HCT116 (cell line): Measurements from ENCODE around the gene ALDH9A1. TPM values are rescaled to one million over a fixed set of nuclear protein-coding genes. Genes with fewer than 3 reads are reported as not detected.

Experiments used
- ATAC-seq: fragments of 200-7000 bp; cut with Tn5 transposase; 2 replicates; pipeline ENCODE4 v1.9.1; 2020; ENCODE audit warnings: mild to moderate bottlenecking, moderate library complexity
- BruUV-seq: library from RNA; stranded (reverse); fragments of 400-500 nt; replicated peaks from 2 replicates; lab custom pipeline; 2021; lab: Mats Ljungman, UMichigan
- CTCF ChIA-PET: fragments of 300-600 bp; sonication (Branson Sonifier 250); formaldehyde crosslinking; loops from one replicate; lab custom pipeline; 2021; ENCODE audit warnings: antibody characterized with exemption; lab: Charles Lee
- POLR2A ChIA-PET: fragments of 300-600, 350-600 bp; sonication (Branson Sonifier 250); formaldehyde crosslinking; loops from one replicate; lab custom pipeline; 2021; ENCODE audit warnings: antibody characterized with exemption; lab: Charles Lee
- RAD21 ChIA-PET, 2 experiments: fragments of 300-600 bp; sonication (Branson Sonifier 250); formaldehyde crosslinking; loops; one replicate each; lab custom pipeline; 2023; ENCODE audit warnings: low total read pairs in 2 of 2; ENCODE audit not compliant: uncharacterized antibody in 2 of 2, unreplicated experiment in 2 of 2, low non-redundant PET in 1 of 2; lab: Charles Lee
- DNase-seq: peaks from one replicate; pipeline ENCODE4 v3.0.0-alpha.2; 2010; ENCODE audit warnings: low read depth, low spot score
- H2AFZ ChIP-seq: fragments of 200-600 bp; shearing (Covaris generic), sonication (generic); 2 replicates; pipeline ENCODE4 v1.6.1; 2017; ENCODE audit warnings: low read depth, mixed run types, mixed read lengths, antibody characterized with exemption, low read length; ENCODE audit not compliant: poor library complexity, severe bottlenecking
- H3K27ac ChIP-seq: 2 replicates; pipeline ENCODE4 v1.5.1; 2012; ENCODE audit warnings: low read depth, low read length
- H3K27me3 ChIP-seq: fragments of 200-600 bp; sonication (generic); 2 replicates; pipeline ENCODE4 v1.6.1; 2016; ENCODE audit warnings: mixed run types, low read length, mixed read lengths; ENCODE audit not compliant: insufficient read depth
- H3K36me3 ChIP-seq, 2 experiments: fragments of 200-500 bp in 1 of 2; fragments of 200-600 bp in 1 of 2; sonication (Bioruptor generic) in 1 of 2; sonication (generic) in 1 of 2; 2 replicates each; pipeline versions ENCODE4 v1.5.1 to v1.6.1; 2014 to 2016; ENCODE audit warnings: low read length in 2 of 2, inconsistent platforms in 1 of 2, mixed read lengths in 1 of 2, mixed run types in 1 of 2; ENCODE audit not compliant: insufficient read depth in 2 of 2, control insufficient read depth in 1 of 2
- H3K4me1 ChIP-seq, 2 experiments: fragments of 200-600 bp in 1 of 2; sonication (generic) in 1 of 2; 2 replicates each; pipeline versions ENCODE4 v1.5.1 to v1.6.1; 2012 to 2017; ENCODE audit warnings: low read length in 2 of 2, inconsistent platforms in 1 of 2, mild to moderate bottlenecking in 1 of 2, mixed read lengths in 1 of 2, mixed run types in 1 of 2, moderate library complexity in 1 of 2; ENCODE audit not compliant: insufficient read depth in 2 of 2, control insufficient read depth in 1 of 2
- H3K4me2 ChIP-seq: fragments of 200-600 bp; sonication (generic); 2 replicates; pipeline ENCODE4 v1.6.1; 2017; ENCODE audit warnings: mixed run types, low read length, mixed read lengths
- H3K4me3 ChIP-seq, 2 experiments: fragments of 200-600 bp in 1 of 2; sonication (generic) in 1 of 2; replicated peaks in 1 of 2; 2 replicates each; pipeline ENCODE4 v1.5.1; 2011 to 2016; ENCODE audit warnings: low read length in 2 of 2, control low read depth in 1 of 2, low read depth in 1 of 2, mild to moderate bottlenecking in 1 of 2, mixed read lengths in 1 of 2, mixed run types in 1 of 2
- H3K79me2 ChIP-seq: fragments of 200-600 bp; sonication (generic); 2 replicates; pipeline ENCODE4 v1.6.1; 2017; ENCODE audit warnings: mild to moderate bottlenecking, mixed run types, low read length, moderate library complexity, mixed read lengths; ENCODE audit not compliant: insufficient read depth
- H3K9ac ChIP-seq: fragments of 200-600 bp; sonication (generic); 2 replicates; pipeline ENCODE4 v1.6.1; 2016; ENCODE audit warnings: low read length, mixed read lengths
- H3K9me2 ChIP-seq: fragments of 200-600 bp; sonication (generic), shearing (Covaris generic); 2 replicates; pipeline ENCODE4 v1.6.1; 2017; ENCODE audit warnings: mixed run types, mild to moderate bottlenecking, moderate library complexity; ENCODE audit not compliant: insufficient read depth
- H3K9me3 ChIP-seq, 2 experiments: fragments of 200-500 bp in 1 of 2; fragments of 200-600 bp in 1 of 2; sonication (Bioruptor generic) in 1 of 2; sonication (generic) in 1 of 2; 2 replicates each; pipeline ENCODE4 v1.6.1; 2014 to 2017; ENCODE audit warnings: low read length in 2 of 2, mixed read lengths in 2 of 2, inconsistent platforms in 1 of 2, low read depth in 1 of 2, mild to moderate bottlenecking in 1 of 2, mixed run types in 1 of 2, moderate library complexity in 1 of 2; ENCODE audit not compliant: control insufficient read depth in 1 of 2, insufficient read depth in 1 of 2
- H4K20me1 ChIP-seq: fragments of 200-600 bp; sonication (generic), shearing (Covaris generic); 2 replicates; pipeline ENCODE4 v1.6.1; 2017; ENCODE audit warnings: mixed run types, mild to moderate bottlenecking, moderate library complexity; ENCODE audit not compliant: insufficient read depth
- CBX3 ChIP-seq: IDR thresholded peaks from 2 replicates; pipeline ENCODE4 v1.6.1; 2012; ENCODE audit warnings: low read depth
- CTCF ChIP-seq, 3 experiments: fragments of 200-600 bp in 1 of 3; sonication (generic) in 1 of 3; IDR thresholded peaks in 2 of 3; conservative IDR thresholded peaks in 1 of 3; 2 replicates each; pipeline ENCODE4 v1.5.1; 2012 to 2017; ENCODE audit warnings: low read depth in 2 of 3, low read length in 2 of 3, antibody characterized with exemption in 1 of 3, borderline replicate concordance in 1 of 3, control low read depth in 1 of 3, mild to moderate bottlenecking in 1 of 3, mixed read lengths in 1 of 3, mixed run types in 1 of 3, moderate library complexity in 1 of 3; ENCODE audit not compliant: insufficient read depth in 1 of 3
- EGR1 ChIP-seq: IDR thresholded peaks from 2 replicates; pipeline ENCODE4 v1.6.1; 2012; ENCODE audit warnings: low read depth
- ELF1 ChIP-seq: IDR thresholded peaks from 2 replicates; pipeline ENCODE4 v1.6.1; 2012; ENCODE audit warnings: low read depth, borderline replicate concordance
- FOSL1 ChIP-seq: IDR thresholded peaks from 2 replicates; pipeline ENCODE4 v1.6.1; 2012; ENCODE audit warnings: low read depth
- JUND ChIP-seq: IDR thresholded peaks from 2 replicates; pipeline ENCODE4 v1.6.1; 2012
- MAX ChIP-seq: IDR thresholded peaks from 2 replicates; pipeline ENCODE4 v1.6.1; 2012
- POLR2A ChIP-seq: IDR thresholded peaks from 2 replicates; pipeline ENCODE4 v1.7.0; 2011; ENCODE audit warnings: borderline replicate concordance; ENCODE audit not compliant: insufficient read depth, insufficient read length; ENCODE audit errors: extremely low read depth
- POLR2AphosphoS5 ChIP-seq: IDR thresholded peaks from 2 replicates; pipeline ENCODE4 v1.6.1; 2011; ENCODE audit warnings: mild to moderate bottlenecking, low read depth, low read length, moderate library complexity
- RAD21 ChIP-seq: IDR thresholded peaks from 2 replicates; pipeline ENCODE4 v1.6.1; 2012; ENCODE audit warnings: low read depth, mild to moderate bottlenecking
- REST ChIP-seq: IDR thresholded peaks from 2 replicates; pipeline ENCODE4 v1.6.1; 2012; ENCODE audit warnings: low read depth
- SIN3A ChIP-seq: IDR thresholded peaks from 2 replicates; pipeline ENCODE4 v1.6.1; 2012; ENCODE audit warnings: low read depth
- SP1 ChIP-seq: IDR thresholded peaks from 2 replicates; pipeline ENCODE4 v1.6.1; 2012; ENCODE audit warnings: low read depth
- SRF ChIP-seq: IDR thresholded peaks from 2 replicates; pipeline ENCODE4 v1.6.1; 2012; ENCODE audit warnings: low read depth
- TCF7L2 ChIP-seq: IDR thresholded peaks from 2 replicates; pipeline ENCODE4 v1.7.0; 2011; ENCODE audit warnings: borderline replicate concordance, inconsistent platforms; ENCODE audit not compliant: insufficient read depth, insufficient read length; ENCODE audit errors: extremely low read depth
- YY1 ChIP-seq: IDR thresholded peaks from 2 replicates; pipeline ENCODE4 v1.6.1; 2011; ENCODE audit warnings: low read length, low read depth, moderate library complexity, mild to moderate bottlenecking; ENCODE audit not compliant: insufficient replicate concordance; ENCODE audit errors: extremely low read depth
- ZBTB33 ChIP-seq: IDR thresholded peaks from 2 replicates; pipeline ENCODE4 v1.6.1; 2011; ENCODE audit warnings: mild to moderate bottlenecking, low read length, moderate library complexity; ENCODE audit not compliant: insufficient replicate concordance; ENCODE audit errors: extremely low read depth
- ZFX ChIP-seq: fragments of 450-650 bp; IDR thresholded peaks from 2 replicates; pipeline ENCODE4 v1.6.1; 2017
- ZNF274 ChIP-seq: fragments of 200-500 bp; sonication (Bioruptor generic); IDR thresholded peaks from 2 replicates; pipeline ENCODE4 v1.6.1; 2014; ENCODE audit warnings: mild to moderate bottlenecking, low read depth, low read length, inconsistent platforms
- intact Hi-C: fragments of 100-400 bp; cut with micrococcal nuclease; formaldehyde crosslinking; loops from 2 replicates; pipeline ENCODE4 v1.10.0; 2022
- total RNA-seq: library from RNA; stranded (reverse); gene quantifications from one replicate; pipeline ENCODE4 v1.2.1, GENCODE V29; 2021; ENCODE audit not compliant: unreplicated experiment

ALDH9A1 gene
- total RNA-seq, 1 experiment from 2014 or later, result 46.0 TPM

- H4K20me1 ChIP-seq, result peaks cover 5% of the 10 kb centered on the region; the same call in 1 of the 2 replicates
- peaks cover 45% of the 10 kb centered on the region for H3K79me2 ChIP-seq
- no peak overlapping the region for H2AFZ ChIP-seq
- no TSS peak for BruUV-seq
- H3K27ac ChIP-seq, result no peak overlapping the region
- ChIA-PET CTCF (no interaction called here), POLR2A (no interaction called here), RAD21 (no interaction called here)
- intact Hi-C loops, result no loop called here
- TF ChIP-seq ELF1 (no peak), MAX (no peak), FOSL1 (no peak), ZNF274 (no peak), SP1 (no peak), CTCF (IDR thresholded peaks at IDR 0.05 in 2 of 3, conservative IDR thresholded peaks at IDR 0.05 in 1 of 3; ENCODE audit: borderline replicate concordance in 1 of 3, insufficient read depth in 1 of 3, low read depth in 2 of 3, low read length in 2 of 3) (no peak), EGR1 (no peak), REST (no peak), SRF (no peak), SIN3A (no peak), YY1 (no peak), JUND (no peak), ZFX (no peak), RAD21 (no peak), ZBTB33 (no peak), POLR2A (no peak), TCF7L2 (no peak), CBX3 (no peak), POLR2AphosphoS5 (no peak)
- DNase-seq (no peak), ATAC-seq (no peak)
- no peaks in the 10 kb centered on the region for H3K4me1 ChIP-seq
- no peaks in the 10 kb centered on the region for H3K9me3 ChIP-seq
- no peak overlapping the region for H3K4me3 ChIP-seq
- H3K27me3 ChIP-seq, result no peaks in the 10 kb centered on the region
- no peak overlapping the region for H3K9ac ChIP-seq
- H3K36me3 ChIP-seq, result 0 out of 4 replicates have a peak, but pooled peaks cover 0 to 7% of the 10 kb centered on the region in 2 experiments
- H3K9me2 ChIP-seq, result no peaks in the 10 kb centered on the region
- no peak overlapping the region for H3K4me2 ChIP-seq
Observed at GRCh38 chr1:165688046-165688445, 10.3 kb downstream of the ALDH9A1 start.
